ENCODE measurements around the gene ATRNL1. TPM values are rescaled to one million over a fixed set of nuclear protein-coding genes. Genes with fewer than 3 reads are reported as not detected.
"Not testable (repeated sequence)": the region's sequence is repeated elsewhere in the genome, so short reads cannot be mapped to it uniquely, and the experiment has no call there.

The ATRNL1 gene
- total and polyA plus RNA-seq, 2 experiments from 2014 or later: 4.8 to 29.7 TPM

DNA sequence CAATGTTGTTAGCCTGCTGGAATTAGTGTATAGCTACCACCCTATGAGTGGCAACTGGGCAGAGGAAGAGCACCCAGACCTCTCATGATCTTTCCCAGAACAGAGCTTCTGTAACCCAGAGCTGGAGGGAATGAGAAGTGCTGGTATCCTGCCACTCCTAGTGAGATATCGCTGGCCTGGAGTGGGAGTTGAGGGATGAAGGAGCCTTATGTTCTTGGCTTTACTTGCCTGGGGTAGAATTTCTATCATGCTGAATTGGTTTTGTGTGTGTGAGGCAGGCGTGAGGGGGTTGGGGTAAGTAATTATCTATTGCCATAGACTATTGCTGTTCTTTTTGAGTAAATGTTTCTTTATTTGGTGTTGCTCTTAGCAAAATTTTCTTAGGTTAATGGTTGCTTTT is 146.6 kb downstream of the ATRNL1 start:
- H3K9me3 Mint-ChIP-seq: no peaks in the 10 kb centered on the region

DNA sequence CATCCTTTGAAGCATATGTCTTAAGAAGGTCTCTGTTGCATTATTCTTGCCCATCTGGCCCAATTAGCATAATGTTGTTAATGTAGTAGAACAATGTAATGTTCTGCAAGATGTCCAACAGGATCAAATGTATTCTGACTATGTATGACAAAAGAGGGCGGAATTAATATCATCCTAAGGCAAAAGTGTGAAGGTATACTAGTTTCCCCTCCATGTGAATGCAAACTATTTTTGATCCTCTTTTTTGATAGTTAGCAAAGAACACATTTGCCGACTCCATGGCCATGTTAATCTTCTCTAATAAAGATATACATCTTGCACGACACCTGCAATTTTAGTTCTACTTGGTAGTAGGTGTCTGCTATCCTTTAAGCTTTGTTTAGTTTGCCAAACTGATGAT is 157.6 kb downstream of the ATRNL1 start:
- H3K4me3 Mint-ChIP-seq: no peak overlapping the region
- H3K27ac Mint-ChIP-seq: no peak overlapping the region
- DNase-seq (ENCODE audit: low spot score): no peak

More for the DNA sequence above, 146.6 kb downstream of the ATRNL1 start:
- no peaks in the 10 kb centered on the region for H3K27me3 Mint-ChIP-seq (ENCODE audit: insufficient read depth, low read depth, poor library complexity)
- H3K27ac Mint-ChIP-seq: no peak overlapping the region
- Histone ChIP-seq H3K27me3 (ENCODE audit: insufficient read depth) (no peaks in the 10 kb centered on the region), H3F3A (replicated peaks; ENCODE audit: low read depth) (no peaks in the 10 kb centered on the region), H3K4me2 (no peak overlapping the region), H3K27ac (ENCODE audit: low read depth) (no peak overlapping the region), H3K4me3 (no peak overlapping the region), H4K20me1 (replicated peaks; ENCODE audit: insufficient read depth) (no peaks in the 10 kb centered on the region), H3K36me3 (ENCODE audit: insufficient read depth) (no peaks in the 10 kb centered on the region), H3K79me2 (replicated peaks; ENCODE audit: insufficient read depth) (no peaks in the 10 kb centered on the region), H3K9me2 (ENCODE audit: insufficient read depth) (no peaks in the 10 kb centered on the region), H2AFZ (no peak overlapping the region), H3K4me1 (ENCODE audit: insufficient read depth) (no peaks in the 10 kb centered on the region)
- no peak for DNase-seq (ENCODE audit: low spot score)
- H3K36me3 Mint-ChIP-seq (ENCODE audit: low read depth): no peaks in the 10 kb centered on the region
- TF ChIP-seq CREB1 (CRISPR knock-in tag; IDR thresholded peaks at IDR 0.05; ENCODE audit: low read depth): no peak
- TF ChIP-seq ZNF114 (CRISPR knock-in tag; IDR thresholded peaks at IDR 0.05): no peak
- TF ChIP-seq EZH2 (IDR thresholded peaks at IDR 0.05; ENCODE audit: low read depth, unreplicated experiment): no peak
- TF ChIP-seq, protein P1, sequence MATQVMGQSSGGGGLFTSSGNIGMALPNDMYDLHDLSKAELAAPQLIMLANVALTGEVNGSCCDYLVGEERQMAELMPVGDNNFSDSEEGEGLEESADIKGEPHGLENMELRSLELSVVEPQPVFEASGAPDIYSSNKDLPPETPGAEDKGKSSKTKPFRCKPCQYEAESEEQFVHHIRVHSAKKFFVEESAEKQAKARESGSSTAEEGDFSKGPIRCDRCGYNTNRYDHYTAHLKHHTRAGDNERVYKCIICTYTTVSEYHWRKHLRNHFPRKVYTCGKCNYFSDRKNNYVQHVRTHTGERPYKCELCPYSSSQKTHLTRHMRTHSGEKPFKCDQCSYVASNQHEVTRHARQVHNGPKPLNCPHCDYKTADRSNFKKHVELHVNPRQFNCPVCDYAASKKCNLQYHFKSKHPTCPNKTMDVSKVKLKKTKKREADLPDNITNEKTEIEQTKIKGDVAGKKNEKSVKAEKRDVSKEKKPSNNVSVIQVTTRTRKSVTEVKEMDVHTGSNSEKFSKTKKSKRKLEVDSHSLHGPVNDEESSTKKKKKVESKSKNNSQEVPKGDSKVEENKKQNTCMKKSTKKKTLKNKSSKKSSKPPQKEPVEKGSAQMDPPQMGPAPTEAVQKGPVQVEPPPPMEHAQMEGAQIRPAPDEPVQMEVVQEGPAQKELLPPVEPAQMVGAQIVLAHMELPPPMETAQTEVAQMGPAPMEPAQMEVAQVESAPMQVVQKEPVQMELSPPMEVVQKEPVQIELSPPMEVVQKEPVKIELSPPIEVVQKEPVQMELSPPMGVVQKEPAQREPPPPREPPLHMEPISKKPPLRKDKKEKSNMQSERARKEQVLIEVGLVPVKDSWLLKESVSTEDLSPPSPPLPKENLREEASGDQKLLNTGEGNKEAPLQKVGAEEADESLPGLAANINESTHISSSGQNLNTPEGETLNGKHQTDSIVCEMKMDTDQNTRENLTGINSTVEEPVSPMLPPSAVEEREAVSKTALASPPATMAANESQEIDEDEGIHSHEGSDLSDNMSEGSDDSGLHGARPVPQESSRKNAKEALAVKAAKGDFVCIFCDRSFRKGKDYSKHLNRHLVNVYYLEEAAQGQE (IDR thresholded peaks at IDR 0.05; ENCODE audit: unreplicated experiment): no peak
- ATAC-seq: no peak
- H3K4me3 Mint-ChIP-seq: no peak overlapping the region
- H3K4me1 Mint-ChIP-seq: no peaks in the 10 kb centered on the region

DNA sequence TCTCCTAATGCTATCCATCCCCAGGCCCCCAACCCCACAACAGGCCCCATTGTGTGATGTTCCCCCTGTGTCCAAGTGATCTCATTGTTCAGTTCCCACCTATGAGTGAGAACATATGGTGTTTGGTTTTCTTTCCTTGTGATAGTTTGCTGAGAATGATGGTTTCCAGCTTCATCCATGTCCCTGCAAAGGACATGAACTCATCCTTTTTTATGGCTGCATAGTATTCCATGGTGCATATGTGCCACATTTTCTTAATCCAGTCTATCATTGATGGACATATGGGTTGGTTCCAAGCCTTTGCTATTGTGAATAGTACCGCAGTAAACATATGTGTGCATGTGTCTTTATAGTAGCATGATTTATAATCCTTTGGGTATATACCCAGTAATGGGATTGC is 160.6 kb downstream of the ATRNL1 start:
- H3K9me2 ChIP-seq (ENCODE audit: insufficient read depth); H3K27ac Mint-ChIP-seq; H3K27me3 ChIP-seq (ENCODE audit: insufficient read depth); H3K36me3 ChIP-seq (ENCODE audit: insufficient read depth); H3K79me2 ChIP-seq (replicated peaks; ENCODE audit: insufficient read depth); H2AFZ ChIP-seq; DNase-seq (ENCODE audit: low spot score); ATAC-seq; H4K20me1 ChIP-seq (replicated peaks; ENCODE audit: insufficient read depth); H3F3A ChIP-seq (replicated peaks; ENCODE audit: low read depth); H3K4me1 ChIP-seq (ENCODE audit: insufficient read depth); H3K4me3 ChIP-seq; H3K4me3 Mint-ChIP-seq; H3K4me2 ChIP-seq; H3K27me3 Mint-ChIP-seq (ENCODE audit: insufficient read depth, low read depth, poor library complexity); H3K4me1 Mint-ChIP-seq; H3K36me3 Mint-ChIP-seq (ENCODE audit: low read depth); H3K27ac ChIP-seq (ENCODE audit: low read depth): not testable (repeated sequence)
- peaks cover 23% of the 10 kb centered on the region; the same call in 2 of the 3 replicates for H3K9me3 Mint-ChIP-seq

More for the DNA sequence above, 157.6 kb downstream of the ATRNL1 start:
- Histone ChIP-seq H3K27me3 (ENCODE audit: insufficient read depth) (no peaks in the 10 kb centered on the region), H3K79me2 (replicated peaks; ENCODE audit: insufficient read depth) (no peaks in the 10 kb centered on the region), H2AFZ (no peak overlapping the region), H3K4me1 (ENCODE audit: insufficient read depth) (no peaks in the 10 kb centered on the region), H3K9me2 (ENCODE audit: insufficient read depth) (no peaks in the 10 kb centered on the region), H3K27ac (ENCODE audit: low read depth) (no peak overlapping the region), H3F3A (replicated peaks; ENCODE audit: low read depth) (no peaks in the 10 kb centered on the region), H4K20me1 (replicated peaks; ENCODE audit: insufficient read depth) (no peaks in the 10 kb centered on the region), H3K36me3 (ENCODE audit: insufficient read depth) (no peaks in the 10 kb centered on the region), H3K4me3 (no peak overlapping the region), H3K4me2 (no peak overlapping the region)
- no peak for ATAC-seq
- no peaks in the 10 kb centered on the region for H3K4me1 Mint-ChIP-seq
- H3K9me3 Mint-ChIP-seq: peaks cover 15% of the 10 kb centered on the region; the same call in 1 of the 3 replicates
- TF ChIP-seq STAT1 (IDR thresholded peaks at IDR 0.05; ENCODE audit: unreplicated experiment) (no peak), ZNF114 (CRISPR knock-in tag; IDR thresholded peaks at IDR 0.05) (no peak)
- no peaks in the 10 kb centered on the region for H3K27me3 Mint-ChIP-seq (ENCODE audit: insufficient read depth, low read depth, poor library complexity)
- no peaks in the 10 kb centered on the region; the same call in 2 of the 3 replicates for H3K36me3 Mint-ChIP-seq (ENCODE audit: low read depth)

All from GM23338 (cell line).